H1 (cell line): ENCODE results near the gene CLIP3. TPM values are rescaled to one million over a fixed set of nuclear protein-coding genes. Genes with fewer than 3 reads are reported as not detected.

ENCODE experiments used
- ASH2L ChIP-seq: fragments of 200-600, 300-600 bp; sonication (generic); IDR thresholded peaks from one replicate; pipeline ENCODE4 v1.7.1; 2017; ENCODE audit warnings: low read length
- CREB1 ChIP-seq: IDR thresholded peaks from 2 replicates; pipeline ENCODE4 v1.6.1; 2012; ENCODE audit warnings: inconsistent platforms
- FOSL1 ChIP-seq: IDR thresholded peaks from 2 replicates; pipeline ENCODE4 v1.6.1; 2011; ENCODE audit warnings: mild to moderate bottlenecking, low read depth, low read length, moderate library complexity; ENCODE audit not compliant: insufficient read depth
- JUN ChIP-seq: IDR thresholded peaks from 2 replicates; pipeline ENCODE4 v1.6.1; 2011; ENCODE audit warnings: low read depth, mild to moderate bottlenecking, improper control_type of control experiment, low read length
- MAFK ChIP-seq: IDR thresholded peaks from 2 replicates; pipeline ENCODE4 v1.6.1; 2012; ENCODE audit warnings: low read depth, mild to moderate bottlenecking, improper control_type of control experiment, low read length
- TAF7 ChIP-seq: optimal IDR thresholded peaks from 2 replicates; pipeline ENCODE3; 2011; ENCODE audit warnings: low read depth, mild to moderate bottlenecking, inconsistent platforms, low read length, moderate library complexity, borderline replicate concordance
- polyA plus RNA-seq, 7 experiments: library from polyadenylated mRNA; depleted of rRNA in 3 of 7; stranded (reverse) in 5 of 7; unstranded in 2 of 7; fragments of >200 nt in 5 of 7; fragments of 200-250 nt in 2 of 7; gene quantifications; 1 replicate in 5 of 7; 2 replicates in 1 of 7; 4 replicates in 1 of 7; pipeline versions ENCODE4 v1.2.1 to v1.2.3, GENCODE V29; 2011 to 2013; ENCODE audit warnings: missing spikeins in 2 of 7, mixed read lengths in 2 of 7
- total RNA-seq: library from RNA; stranded (reverse); fragmentation: NEBNext Ultra II Directional; extraction: Animal tissue kit (Norgen Biotek cat#: 25700); gene quantifications from 2 replicates; pipeline ENCODE4 v1.2.1, GENCODE V29; 2021
- TF ChIP-seq, protein P1 (sequence below): IDR thresholded peaks from 2 replicates; pipeline ENCODE4 v1.6.1; 2012; ENCODE audit warnings: inconsistent platforms

The CLIP3 gene
- total and polyA plus RNA-seq, 2 of the 8 experiments (the other 6 are each of a cell fraction or from before 2014, with no cell fraction given) = 5.9 to 21.7 TPM

DNA sequence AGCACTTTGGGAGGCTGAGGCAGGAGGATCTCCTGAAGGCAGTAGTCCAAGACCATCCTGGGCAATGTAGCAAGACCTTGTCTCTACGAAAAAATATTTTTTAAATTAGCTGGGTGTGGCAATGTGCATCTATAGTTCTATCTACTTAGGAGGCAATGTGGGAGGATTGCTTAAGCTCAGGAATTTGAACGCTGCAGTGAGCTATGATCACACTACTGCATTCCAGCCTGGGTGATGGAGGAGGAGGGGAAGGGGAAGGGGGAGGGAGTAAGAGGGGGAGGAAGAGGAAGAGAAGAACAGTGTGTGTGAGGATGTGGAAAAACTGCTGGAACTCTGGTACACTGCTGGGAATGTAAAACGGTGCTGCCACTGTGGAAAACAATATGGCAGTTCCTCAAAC, 9.2 kb upstream of the CLIP3 start (continued):
- TF ChIP-seq, protein P1, sequence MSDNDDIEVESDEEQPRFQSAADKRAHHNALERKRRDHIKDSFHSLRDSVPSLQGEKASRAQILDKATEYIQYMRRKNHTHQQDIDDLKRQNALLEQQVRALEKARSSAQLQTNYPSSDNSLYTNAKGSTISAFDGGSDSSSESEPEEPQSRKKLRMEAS = no peak
- TF ChIP-seq TAF7 = no peak
- TF ChIP-seq ASH2L = no peak
- no peak for TF ChIP-seq FOSL1
- no peak for TF ChIP-seq CREB1
- TF ChIP-seq JUN = no peak
- no peak for TF ChIP-seq MAFK
